Fibroblast of mammary gland (primary cell): ENCODE data around the gene TMTC1.

Experiments
- DNase-seq: peaks from one replicate; pipeline ENCODE4 v3.0.0-alpha.2; 2010; ENCODE audit warnings: low read depth
- H3K4me3 ChIP-seq: 2 replicates; pipeline ENCODE4 v1.5.1; 2011; ENCODE audit warnings: low read depth, mild to moderate bottlenecking, low read length, moderate library complexity; ENCODE audit not compliant: control insufficient read depth
- CTCF ChIP-seq: conservative IDR thresholded peaks from 2 replicates; pipeline ENCODE4 v1.5.1; 2011; ENCODE audit warnings: low read depth, low read length, inconsistent platforms; ENCODE audit not compliant: control insufficient read depth, insufficient read depth

Gene TMTC1

GRCh38 chr12:29711381-29711780 lies 72.4 kb downstream of the TMTC1 start:
- H3K4me3 ChIP-seq = no peak overlapping the region
- no peak for DNase-seq
- no peak for TF ChIP-seq CTCF

GRCh38 chr12:29710104-29710503 lies 73.6 kb downstream of the TMTC1 start:
- no peak overlapping the region for H3K4me3 ChIP-seq
- peak; percentile 23 for DNase-seq
- no peak for TF ChIP-seq CTCF

GRCh38 chr12:29709496-29710040 lies 74.2 kb downstream of the TMTC1 start:
- no peak for TF ChIP-seq CTCF
- no peak for DNase-seq
- no peak overlapping the region for H3K4me3 ChIP-seq

GRCh38 chr12:29709054-29709453 lies 74.7 kb downstream of the TMTC1 start:
- H3K4me3 ChIP-seq = no peak overlapping the region
- no peak for TF ChIP-seq CTCF
- peak; percentile 44 for DNase-seq

GRCh38 chr12:29707846-29708245 lies 75.9 kb downstream of the TMTC1 start:
- TF ChIP-seq CTCF = no peak
- no peak overlapping the region for H3K4me3 ChIP-seq
- DNase-seq = peak; percentile 55

GRCh38 chr12:29706311-29706710 lies 77.4 kb downstream of the TMTC1 start:
- no peak for TF ChIP-seq CTCF
- no peak for DNase-seq
- H3K4me3 ChIP-seq = no peak overlapping the region

- no peak for TF ChIP-seq CTCF
- no peak for DNase-seq
- no peak overlapping the region for H3K4me3 ChIP-seq
These were observed 80.2 kb downstream of the TMTC1 start for GRCh38 chr12:29703528-29703927.
